HepG2 (cell line): ENCODE measurements around the gene NCOR2. TPM values are rescaled to one million over a fixed set of nuclear protein-coding genes. Genes with fewer than 3 reads are reported as not detected.

Experiments used
- BCL6 ChIP-seq: IDR thresholded peaks from 2 replicates; pipeline ENCODE4 v1.6.1; 2016; ENCODE audit warnings: missing genetic modification reagents, missing compliant biosample characterization
- CHD2 ChIP-seq: IDR thresholded peaks from 2 replicates; pipeline ENCODE4 v1.6.1; 2011; ENCODE audit warnings: low read depth, low read length, improper control_type of control experiment
- EP300 ChIP-seq, 3 experiments: sonication (generic) in 1 of 3; formaldehyde crosslinking in 1 of 3; IDR thresholded peaks; 2 replicates each; pipeline versions ENCODE4 v1.5.1 to v1.6.1; 2011 to 2020; ENCODE audit warnings: low read depth in 2 of 3, low read length in 2 of 3, borderline replicate concordance in 1 of 3, improper control_type of control experiment in 1 of 3, mild to moderate bottlenecking in 1 of 3, missing genetic modification reagents in 1 of 3, moderate library complexity in 1 of 3
- ETV5 ChIP-seq: IDR thresholded peaks from 2 replicates; pipeline ENCODE4 v1.6.1; 2018; ENCODE audit warnings: missing biosample characterization, missing genetic modification reagents, inconsistent platforms, borderline replicate concordance
- JUND ChIP-seq: sonication (generic); formaldehyde crosslinking; IDR thresholded peaks from 2 replicates; pipeline ENCODE4 v1.8.0; 2022; ENCODE audit warnings: mild to moderate bottlenecking, missing genetic modification reagents
- NR2F2 ChIP-seq: IDR thresholded peaks from 2 replicates; pipeline ENCODE4 v1.6.1; 2012; ENCODE audit warnings: low read depth, inconsistent platforms, borderline replicate concordance
- RARA ChIP-seq: IDR thresholded peaks from 2 replicates; pipeline ENCODE4 v1.6.1; 2016; ENCODE audit warnings: missing genetic modification reagents, missing compliant biosample characterization
- RNF219 ChIP-seq: sonication (generic); formaldehyde crosslinking; IDR thresholded peaks from 2 replicates; pipeline ENCODE4 v1.5.0; 2020; ENCODE audit warnings: mild to moderate bottlenecking, missing genetic modification reagents
- SRSF4 ChIP-seq: fragments of 200-400 bp; formaldehyde crosslinking; IDR thresholded peaks from one replicate; pipeline ENCODE4 v1.6.1; 2018; ENCODE audit warnings: mild to moderate bottlenecking, low read depth, low read length, moderate library complexity; ENCODE audit not compliant: poor library complexity, severe bottlenecking
- XRCC5 ChIP-seq: fragments of 200-400 bp; formaldehyde crosslinking; optimal IDR thresholded peaks from 2 replicates; pipeline ENCODE3; 2017; ENCODE audit warnings: mild to moderate bottlenecking, low read length
- ZBTB39 ChIP-seq: sonication (generic); formaldehyde crosslinking; IDR thresholded peaks from 2 replicates; pipeline ENCODE4 v1.5.0; 2020; ENCODE audit warnings: missing genetic modification reagents
- ZHX1 ChIP-seq: sonication (generic); formaldehyde crosslinking; IDR thresholded peaks from 2 replicates; pipeline ENCODE4 v1.8.1; 2022; ENCODE audit warnings: low read depth, mild to moderate bottlenecking, missing genetic modification reagents
- ZNF124 ChIP-seq: sonication (generic); formaldehyde crosslinking; IDR thresholded peaks from 2 replicates; pipeline ENCODE4 v1.4.0; 2020; ENCODE audit warnings: missing genetic modification reagents
- ZNF329 ChIP-seq: sonication (generic); formaldehyde crosslinking; IDR thresholded peaks from 2 replicates; pipeline ENCODE4 v1.9.0; 2021; ENCODE audit warnings: low read depth, mild to moderate bottlenecking, missing genetic modification reagents
- ZNF564 ChIP-seq: sonication (generic); formaldehyde crosslinking; IDR thresholded peaks from 2 replicates; pipeline ENCODE4 v1.8.1; 2023; ENCODE audit warnings: mild to moderate bottlenecking, missing genetic modification reagents
- ZNF788 ChIP-seq: sonication (generic); formaldehyde crosslinking; IDR thresholded peaks from 2 replicates; pipeline ENCODE4 v1.5.0; 2020; ENCODE audit warnings: mild to moderate bottlenecking, missing genetic modification reagents, borderline replicate concordance
- ZXDC ChIP-seq: sonication (generic); formaldehyde crosslinking; IDR thresholded peaks from 2 replicates; pipeline ENCODE4 v1.5.0; 2020; ENCODE audit warnings: mild to moderate bottlenecking, missing genetic modification reagents
- polyA plus RNA-seq, 8 experiments: library from polyadenylated mRNA; depleted of rRNA in 3 of 8; stranded (reverse) in 7 of 8; unstranded in 1 of 8; fragments of >200 nt; fragmentation: Illumina TruSeq in 4 of 8; extraction: Trizol in 4 of 8; gene quantifications; 2 replicates each; pipeline versions ENCODE4 v1.2.1 to v1.2.3, GENCODE V29; 2011 to 2016; ENCODE audit warnings: low read depth in 4 of 8, missing spikeins in 1 of 8, mixed read lengths in 1 of 8; ENCODE audit not compliant: insufficient read depth in 1 of 8
- total RNA-seq, 5 experiments: library from RNA; depleted of rRNA; stranded (reverse); fragments of >200 nt; fragmentation: Illumina TruSeq; extraction: Trizol; gene quantifications; 2 replicates each; pipeline ENCODE4 v1.2.3, GENCODE V29; 2016; ENCODE audit warnings: low read depth in 1 of 5

The NCOR2 gene
- total and polyA plus RNA-seq, 2 of the 13 experiments (the other 11 are each of a cell fraction or from before 2014, with no cell fraction given) = 4.5 to 5.7 TPM

- no peak for TF ChIP-seq RNF219 (CRISPR knock-in tag)
- no peak for TF ChIP-seq CHD2
- no peak for TF ChIP-seq SRSF4
- TF ChIP-seq BCL6 = peak; percentile 45; the same call in 1 of the 2 replicates
- peak; percentile 48 for TF ChIP-seq XRCC5
- peak; percentile 51; the same call in 1 of the 2 replicates for TF ChIP-seq NR2F2
- TF ChIP-seq RARA (CRISPR knock-in tag) = peak; percentile 86
- TF ChIP-seq ZNF124 (CRISPR knock-in tag) = 0 out of 2 replicates have a peak, but pooled peaks have one; percentile 57
- TF ChIP-seq EP300 (IDR thresholded peaks at IDR 0.05; ENCODE audit: low read depth in 2 of 2, low read length in 2 of 2) = peak in 1 of 2 experiments; percentile 79; a peak in 2 of 4 replicates
- peak; percentile 45; the same call in 1 of the 2 replicates for TF ChIP-seq EP300 (CRISPR knock-in tag; IDR thresholded peaks at IDR 0.05; ENCODE audit: borderline replicate concordance)
- peak; percentile 97 for TF ChIP-seq ZXDC
- no peak for TF ChIP-seq ZNF329 (CRISPR knock-in tag)
- 0 out of 2 replicates have a peak, but pooled peaks have one; percentile 8 for TF ChIP-seq ZBTB39 (CRISPR knock-in tag)
- TF ChIP-seq JUND (CRISPR knock-in tag) = no peak
- TF ChIP-seq ZHX1 (CRISPR knock-in tag) = no peak
- 0 out of 2 replicates have a peak, but pooled peaks have one; percentile 57 for TF ChIP-seq ZNF564
- peak; percentile 80; the same call in 1 of the 2 replicates for TF ChIP-seq ZNF788 (CRISPR knock-in tag)
- TF ChIP-seq ETV5 (CRISPR knock-in tag) = peak; percentile 82; the same call in 1 of the 2 replicates
Measured at GRCh38 chr12:124609041-124609989, 41.9 kb upstream of the NCOR2 start (continued).
